Central memory CD4-positive, alpha-beta T cell (primary cell): ENCODE measurements around the gene MYRIP.
"Not testable (repeated sequence)": the region's sequence is repeated elsewhere in the genome, so short reads cannot be mapped to it uniquely, and the experiment has no call there.

Experiments
- DNase-seq: peaks from one replicate; pipeline ENCODE4 v3.0.0; 2022

MYRIP gene

GRCh38 chr3:40088527-40089170 lies 279.2 kb downstream of the MYRIP start:
- DNase-seq: no peak

- DNase-seq: no peak
Measured at GRCh38 chr3:40096661-40097111, 287.3 kb downstream of the MYRIP start.

- DNase-seq: no peak
Measured at GRCh38 chr3:40097131-40098117, 288.0 kb downstream of the MYRIP start.

- no peak for DNase-seq
Measured at GRCh38 chr3:40098261-40098759, 288.9 kb downstream of the MYRIP start.

GRCh38 chr3:40099871-40100270 lies 290.5 kb downstream of the MYRIP start:
- DNase-seq: no peak

GRCh38 chr3:40102182-40102581 lies 292.8 kb downstream of the MYRIP start:
- DNase-seq: no peak

GRCh38 chr3:40103829-40104228 lies 294.4 kb downstream of the MYRIP start:
- no peak for DNase-seq

GRCh38 chr3:40104441-40104840 lies 295.0 kb downstream of the MYRIP start:
- no peak for DNase-seq

GRCh38 chr3:40108643-40109042 lies 299.2 kb downstream of the MYRIP start:
- no peak for DNase-seq

GRCh38 chr3:40109641-40110490 lies 300.5 kb downstream of the MYRIP start:
- DNase-seq: no peak

- DNase-seq: no peak
Measured at GRCh38 chr3:40116478-40117177, 307.2 kb downstream of the MYRIP start.

- no peak for DNase-seq
Measured at GRCh38 chr3:40118091-40118490, 308.7 kb downstream of the MYRIP start.

- no peak for DNase-seq
Measured at GRCh38 chr3:40120067-40120692, 310.8 kb downstream of the MYRIP start.

GRCh38 chr3:40120806-40121205 lies 311.4 kb downstream of the MYRIP start:
- no peak for DNase-seq

- no peak for DNase-seq
Measured at GRCh38 chr3:40124918-40125317, 315.5 kb downstream of the MYRIP start.

- DNase-seq: no peak
Measured at GRCh38 chr3:40128166-40128565, 318.8 kb downstream of the MYRIP start.

GRCh38 chr3:40129510-40129909 lies 320.1 kb downstream of the MYRIP start:
- DNase-seq: no peak

- no peak for DNase-seq
Measured at GRCh38 chr3:40129981-40130380, 320.6 kb downstream of the MYRIP start.

- no peak for DNase-seq
Measured at GRCh38 chr3:40130721-40131120, 321.3 kb downstream of the MYRIP start.

GRCh38 chr3:40133886-40134575 lies 324.6 kb downstream of the MYRIP start:
- not testable (repeated sequence) for DNase-seq
